Measurements from ENCODE around the gene ZSWIM4. TPM values are rescaled to one million over a fixed set of nuclear protein-coding genes. Genes with fewer than 3 reads are reported as not detected.

ZSWIM4 gene
- total and polyA plus RNA-seq, 2 experiments from 2014 or later = 5.4 to 42.3 TPM

DNA sequence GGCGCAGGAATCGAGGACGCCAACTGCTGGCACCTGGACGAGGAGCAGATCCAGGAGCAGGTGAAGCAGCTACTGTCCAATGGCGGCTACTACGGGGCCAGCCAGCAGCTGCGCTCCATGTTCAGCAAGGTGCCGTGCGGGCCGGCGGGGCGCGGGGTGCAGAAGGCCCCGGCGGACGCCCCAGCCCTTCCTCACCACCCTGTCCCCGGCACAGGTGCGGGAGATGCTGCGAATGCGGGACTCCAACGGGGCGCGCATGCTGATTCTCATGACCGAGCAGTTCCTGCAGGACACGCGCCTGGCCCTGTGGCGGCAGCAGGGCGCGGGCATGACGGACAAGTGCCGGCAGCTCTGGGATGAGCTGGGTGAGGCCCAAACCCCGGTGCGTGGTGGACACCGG, 13.6 kb downstream of the ZSWIM4 start (continued):
- TF ChIP-seq EZH2phosphoT487 (IDR thresholded peaks at IDR 0.05; ENCODE audit: unreplicated experiment) (no peak), STAT1 (IDR thresholded peaks at IDR 0.05; ENCODE audit: unreplicated experiment) (no peak), ZNF331 (CRISPR knock-in tag; IDR thresholded peaks at IDR 0.05; ENCODE audit: low read depth) (no peak)
- TF ChIP-seq, protein P1, sequence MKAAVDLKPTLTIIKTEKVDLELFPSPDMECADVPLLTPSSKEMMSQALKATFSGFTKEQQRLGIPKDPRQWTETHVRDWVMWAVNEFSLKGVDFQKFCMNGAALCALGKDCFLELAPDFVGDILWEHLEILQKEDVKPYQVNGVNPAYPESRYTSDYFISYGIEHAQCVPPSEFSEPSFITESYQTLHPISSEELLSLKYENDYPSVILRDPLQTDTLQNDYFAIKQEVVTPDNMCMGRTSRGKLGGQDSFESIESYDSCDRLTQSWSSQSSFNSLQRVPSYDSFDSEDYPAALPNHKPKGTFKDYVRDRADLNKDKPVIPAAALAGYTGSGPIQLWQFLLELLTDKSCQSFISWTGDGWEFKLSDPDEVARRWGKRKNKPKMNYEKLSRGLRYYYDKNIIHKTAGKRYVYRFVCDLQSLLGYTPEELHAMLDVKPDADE (IDR thresholded peaks at IDR 0.05) = no peak

- Histone ChIP-seq H3K36me3 (ENCODE audit: insufficient read depth) (peaks cover 4% of the 10 kb centered on the region), H3K4me3 (no peak overlapping the region), H3K27me3 (ENCODE audit: insufficient read depth) (no peaks in the 10 kb centered on the region), H3K4me1 (ENCODE audit: insufficient read depth) (no peaks in the 10 kb centered on the region), H3K4me2 (no peak overlapping the region), H4K20me1 (replicated peaks; ENCODE audit: insufficient read depth) (no peaks in the 10 kb centered on the region), H3K9me2 (ENCODE audit: insufficient read depth) (peaks cover under 1% of the 10 kb centered on the region; the same call in 1 of the 2 replicates), H3K79me2 (replicated peaks; ENCODE audit: insufficient read depth) (no peaks in the 10 kb centered on the region), H3K27ac (ENCODE audit: low read depth) (no peak overlapping the region), H3F3A (replicated peaks; ENCODE audit: low read depth) (0 out of 2 replicates have a peak, but pooled peaks cover 4% of the 10 kb centered on the region), H2AFZ (no peak overlapping the region)
- H3K4me1 Mint-ChIP-seq = no peaks in the 10 kb centered on the region; the same call in 2 of the 3 replicates
- no peaks in the 10 kb centered on the region; the same call in 2 of the 3 replicates for H3K9me3 Mint-ChIP-seq
- H3K4me3 Mint-ChIP-seq = no peak overlapping the region
- peaks cover 10% of the 10 kb centered on the region for H3K27me3 Mint-ChIP-seq (ENCODE audit: insufficient read depth, low read depth, poor library complexity)
- DNase-seq (ENCODE audit: low spot score) = no peak
- peaks cover 47% of the 10 kb centered on the region for H3K36me3 Mint-ChIP-seq (ENCODE audit: low read depth)
- ATAC-seq = no peak
- no peak overlapping the region for H3K27ac Mint-ChIP-seq
- TF ChIP-seq EZH2phosphoT487 (IDR thresholded peaks at IDR 0.05; ENCODE audit: unreplicated experiment) (no peak), ZNF331 (CRISPR knock-in tag; IDR thresholded peaks at IDR 0.05; ENCODE audit: low read depth) (no peak), CREB1 (CRISPR knock-in tag; IDR thresholded peaks at IDR 0.05; ENCODE audit: low read depth) (no peak), NANOG (IDR thresholded peaks at IDR 0.05; ENCODE audit: borderline replicate concordance) (no peak), ZNF114 (CRISPR knock-in tag; IDR thresholded peaks at IDR 0.05) (no peak), CTCF (conservative IDR thresholded peaks at IDR 0.05; ENCODE audit: low read depth in 2 of 2) (no peak), REST (IDR thresholded peaks at IDR 0.05; ENCODE audit: unreplicated experiment) (no peak), JUNB (IDR thresholded peaks at IDR 0.05; ENCODE audit: unreplicated experiment) (no peak), EZH2 (IDR thresholded peaks at IDR 0.05; ENCODE audit: low read depth, unreplicated experiment) (no peak), STAT1 (IDR thresholded peaks at IDR 0.05; ENCODE audit: unreplicated experiment) (no peak), POLR2AphosphoS5 (IDR thresholded peaks at IDR 0.05; ENCODE audit: low read depth) (no peak)
- TF ChIP-seq, protein P1 (IDR thresholded peaks at IDR 0.05) = no peak
These were observed 17.3 kb downstream of the ZSWIM4 start for GRCh38 chr19:13812544-13812943.

Data from GM23338 (cell line).